ENCODE measurements around the gene FLT1. TPM values are rescaled to one million over a fixed set of nuclear protein-coding genes. Genes with fewer than 3 reads are reported as not detected.

FLT1 gene
- total RNA-seq, 1 donor from 2014 or later = 0.47 TPM

GRCh38 chr13:28457521-28457920, 37.4 kb downstream of the FLT1 start:
- Histone ChIP-seq H3K79me2 (ENCODE audit: low read depth) (no peaks in the 10 kb centered on the region), H3K4me2 (no peak overlapping the region), H4K20me1 (ENCODE audit: low read depth) (no peaks in the 10 kb centered on the region), H3K9ac (no peak overlapping the region), H3K36me3 (no peaks in the 10 kb centered on the region), H3F3A (ENCODE audit: low read depth) (no peaks in the 10 kb centered on the region), H3K4me1 (no peaks in the 10 kb centered on the region), H3K27ac (no peak overlapping the region), H3K27me3 (no peaks in the 10 kb centered on the region), H3K4me3 (no peak overlapping the region), H2AFZ (replicated peaks) (no peak overlapping the region), H3K9me3 (ENCODE audit: low read depth) (no peaks in the 10 kb centered on the region)
- Mint-ChIP-seq H3K4me3 (no peak overlapping the region), H3K27me3 (ENCODE audit: insufficient read depth, low read depth) (peaks cover 4% of the 10 kb centered on the region), H3K27ac (no peak overlapping the region), H3K36me3 (no peaks in the 10 kb centered on the region), H3K4me1 (no peaks in the 10 kb centered on the region), H3K9me3 (no peaks in the 10 kb centered on the region)
- no peak for DNase-seq (ENCODE audit: low spot score)
- TF ChIP-seq EZH2phosphoT487 (IDR thresholded peaks at IDR 0.05) (no peak), EZH2 (IDR thresholded peaks at IDR 0.05) (no peak), CTCF (IDR thresholded peaks at IDR 0.05) (no peak)

- H3K9me3 Mint-ChIP-seq = no peaks in the 10 kb centered on the region
- no peak overlapping the region for H3K9ac ChIP-seq
- no peaks in the 10 kb centered on the region for H3K4me1 ChIP-seq
- peaks cover 1% of the 10 kb centered on the region for H3K4me1 Mint-ChIP-seq
- no peak overlapping the region for H2AFZ ChIP-seq (replicated peaks)
- no peak overlapping the region for H3K27ac Mint-ChIP-seq
- no peak overlapping the region for H3K4me3 ChIP-seq
- H4K20me1 ChIP-seq (ENCODE audit: low read depth) = no peaks in the 10 kb centered on the region
- no peaks in the 10 kb centered on the region for H3K36me3 ChIP-seq
- DNase-seq (ENCODE audit: low spot score) = no peak
- no peak overlapping the region for H3K4me3 Mint-ChIP-seq
- H3K27me3 Mint-ChIP-seq (ENCODE audit: insufficient read depth, low read depth) = peaks cover 4% of the 10 kb centered on the region
- no peaks in the 10 kb centered on the region for H3K9me3 ChIP-seq (ENCODE audit: low read depth)
- no peaks in the 10 kb centered on the region for H3F3A ChIP-seq (ENCODE audit: low read depth)
- no peaks in the 10 kb centered on the region for H3K27me3 ChIP-seq
- H3K36me3 Mint-ChIP-seq = no peaks in the 10 kb centered on the region
- TF ChIP-seq CTCF (IDR thresholded peaks at IDR 0.05) (no peak), EZH2phosphoT487 (IDR thresholded peaks at IDR 0.05) (no peak), EZH2 (IDR thresholded peaks at IDR 0.05) (no peak)
- no peak overlapping the region for H3K4me2 ChIP-seq
- H3K79me2 ChIP-seq (ENCODE audit: low read depth) = no peaks in the 10 kb centered on the region
- H3K27ac ChIP-seq = no peak overlapping the region
Observed at GRCh38 chr13:28455580-28456194, 39.2 kb downstream of the FLT1 start.

GRCh38 chr13:28452755-28453154, 42.2 kb downstream of the FLT1 start:
- Mint-ChIP-seq H3K36me3 (no peaks in the 10 kb centered on the region), H3K4me3 (no peak overlapping the region)
- no peak for DNase-seq (ENCODE audit: low spot score)

More at GRCh38 chr13:28452755-28453154, 42.2 kb downstream of the FLT1 start:
- Histone ChIP-seq H3K79me2 (ENCODE audit: low read depth) (no peaks in the 10 kb centered on the region), H3K4me2 (no peak overlapping the region), H3F3A (ENCODE audit: low read depth) (no peaks in the 10 kb centered on the region), H4K20me1 (ENCODE audit: low read depth) (no peaks in the 10 kb centered on the region), H3K27me3 (no peaks in the 10 kb centered on the region), H2AFZ (replicated peaks) (no peak overlapping the region), H3K36me3 (no peaks in the 10 kb centered on the region), H3K27ac (no peak overlapping the region), H3K4me3 (no peak overlapping the region), H3K9me3 (ENCODE audit: low read depth) (no peaks in the 10 kb centered on the region), H3K4me1 (no peaks in the 10 kb centered on the region), H3K9ac (no peak overlapping the region)
- TF ChIP-seq EZH2 (IDR thresholded peaks at IDR 0.05) (no peak), CTCF (IDR thresholded peaks at IDR 0.05) (no peak), EZH2phosphoT487 (IDR thresholded peaks at IDR 0.05) (no peak)
- Mint-ChIP-seq H3K4me1 (peaks cover 10% of the 10 kb centered on the region), H3K27me3 (ENCODE audit: insufficient read depth, low read depth) (no peaks in the 10 kb centered on the region), H3K27ac (no peak overlapping the region), H3K9me3 (peaks cover 5% of the 10 kb centered on the region)

Data from neural progenitor cell (in vitro differentiated cells).